RWPE1 (cell line): Measurements from ENCODE around the gene ZMYM1.
"Not testable (repeated sequence)": the region's sequence is repeated elsewhere in the genome, so short reads cannot be mapped to it uniquely, and the experiment has no call there.

Source experiments
- CTCF ChIA-PET: fragments of 350-600 bp; sonication (Branson Sonifier 250); formaldehyde crosslinking; extraction: SDS; loops from one replicate; lab custom pipeline; 2021; lab: Yijun Ruan, JAX
- POLR2A ChIA-PET: fragments of 400-600 bp; formaldehyde crosslinking; extraction: SDS; loops from one replicate; lab custom pipeline; 2020; ENCODE audit warnings: antibody characterized with exemption; ENCODE audit not compliant: low non-redundant PET; lab: Yijun Ruan, JAX
- DNase-seq: peaks from one replicate; pipeline ENCODE4 v3.0.0; 2012; ENCODE audit warnings: low spot score
- H3K27ac ChIP-seq: fragments of 450-650 bp; 2 replicates; pipeline ENCODE4 v1.5.1; 2017
- CTCF ChIP-seq: fragments of 450-650 bp; conservative IDR thresholded peaks from 2 replicates; pipeline ENCODE4 v1.5.1; 2017; ENCODE audit warnings: low read depth, mild to moderate bottlenecking

Gene ZMYM1

GRCh38 chr1:35122311-35122710, 43.1 kb downstream of the ZMYM1 start:
- DNase-seq = no peak
- CTCF ChIA-PET = interaction anchor here (0.6 kb wide), 2 partner anchors 147 to 188 kb away, joined by 3 read pairs; no protein-coding TSS in a partner anchor
- POLR2A ChIA-PET = no interaction called here
- no peak overlapping the region for H3K27ac ChIP-seq
- no peak for TF ChIP-seq CTCF

DNA sequence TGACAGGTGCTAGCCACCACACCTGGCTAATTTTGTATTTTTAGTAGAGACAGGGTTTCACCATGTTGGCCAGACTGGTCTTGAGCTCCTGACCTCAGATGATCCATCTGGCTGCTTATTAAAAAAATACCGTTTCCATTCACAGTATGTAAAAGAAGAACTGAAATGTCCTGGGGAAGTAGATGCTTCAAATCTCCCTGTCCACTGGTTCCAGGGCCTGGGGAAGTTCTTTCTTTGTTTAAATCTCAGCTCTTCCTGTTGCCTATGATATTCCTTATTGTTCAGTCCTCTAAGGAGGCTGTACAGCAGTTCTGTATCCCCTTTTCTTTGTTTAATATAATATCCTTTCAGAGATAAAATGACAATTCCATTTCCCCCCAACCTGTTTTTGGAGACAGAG, 47.4 kb downstream of the ZMYM1 start:
- CTCF ChIA-PET = interaction anchor here (0.6 kb wide), 1 partner anchor 315 kb away, joined by 6 read pairs; no protein-coding TSS in a partner anchor
- POLR2A ChIA-PET = no interaction called here
- TF ChIP-seq CTCF = no peak
- no peak for DNase-seq
- H3K27ac ChIP-seq = no peak overlapping the region

GRCh38 chr1:35129080-35129479, 49.9 kb downstream of the ZMYM1 start:
- no peak for TF ChIP-seq CTCF
- ChIA-PET POLR2A (no interaction called here), CTCF (interaction anchor here (0.7 kb wide), 1 partner anchor 231 kb away, joined by 8 read pairs; no protein-coding TSS in a partner anchor)
- no peak overlapping the region for H3K27ac ChIP-seq
- no peak for DNase-seq

- no peak overlapping the region for H3K27ac ChIP-seq
- CTCF ChIA-PET = no interaction called here
- no peak for TF ChIP-seq CTCF
- POLR2A ChIA-PET = no interaction called here
- no peak for DNase-seq
These were observed 57.6 kb downstream of the ZMYM1 start for GRCh38 chr1:35136780-35137179.

DNA sequence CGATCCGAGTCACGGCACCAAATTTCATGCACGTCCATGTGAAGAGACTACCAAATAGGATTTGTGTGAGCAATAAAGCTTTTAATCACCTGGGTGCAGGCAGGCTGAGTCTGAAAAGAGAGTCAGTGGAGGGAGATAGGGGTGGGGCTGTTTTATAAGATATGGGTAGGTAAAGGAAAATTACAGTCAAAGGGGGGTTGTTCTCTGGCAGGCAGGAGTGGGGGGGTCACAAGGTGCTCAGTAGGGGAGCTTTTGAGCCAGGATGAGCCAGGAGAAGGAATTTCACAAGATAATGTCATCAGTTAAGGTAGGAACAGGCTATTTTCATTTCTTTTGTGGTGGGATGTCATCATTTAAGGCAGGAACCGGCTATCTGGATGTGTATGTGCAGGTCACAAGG, 58.4 kb downstream of the ZMYM1 start:
- POLR2A ChIA-PET, CTCF ChIA-PET, DNase-seq, H3K27ac ChIP-seq: not testable (repeated sequence)

DNA sequence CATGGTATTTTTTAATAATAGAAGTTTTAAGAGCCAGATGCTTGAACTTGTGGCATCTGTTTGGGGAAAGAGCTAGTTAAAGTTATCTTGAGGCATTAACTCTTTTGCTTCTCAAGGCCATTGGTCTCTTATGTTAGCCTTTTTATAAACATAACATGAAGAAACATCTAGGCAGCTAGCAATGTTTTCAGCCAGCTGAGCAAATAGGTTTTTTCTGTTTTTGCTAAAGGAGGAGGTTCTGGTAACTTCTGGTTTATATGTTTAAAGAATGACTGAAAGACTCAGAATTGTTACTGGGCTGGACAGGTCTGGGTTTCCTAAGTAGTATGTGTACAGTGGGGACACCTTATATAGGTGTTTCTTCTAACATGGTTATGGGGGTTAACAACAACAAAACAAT, 63.1 kb downstream of the ZMYM1 start:
- CTCF ChIA-PET, H3K27ac ChIP-seq, DNase-seq, POLR2A ChIA-PET: not testable (repeated sequence)

DNA sequence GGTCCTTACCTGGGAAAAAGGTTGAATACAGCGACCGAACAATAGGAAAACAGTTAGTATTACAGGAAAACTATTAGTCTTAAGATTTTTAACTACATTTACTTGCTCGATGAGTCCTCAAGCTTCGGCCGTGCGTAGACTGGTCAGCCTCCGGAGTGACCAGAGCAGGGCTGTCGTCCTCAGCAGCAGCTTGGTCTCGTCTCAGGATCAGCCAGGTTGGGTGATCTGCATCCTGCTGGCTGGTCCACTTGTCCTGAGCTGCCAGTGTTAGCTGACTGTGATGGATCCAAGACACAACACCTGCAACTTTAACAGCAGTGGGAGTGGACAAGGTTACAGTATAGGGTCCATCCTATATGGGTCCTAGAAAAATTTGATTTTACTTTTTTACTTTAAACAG, 63.5 kb downstream of the ZMYM1 start:
- H3K27ac ChIP-seq, POLR2A ChIA-PET: not testable (repeated sequence)

GRCh38 chr1:35143737-35144508, 64.7 kb downstream of the ZMYM1 start:
- ChIA-PET CTCF (no interaction called here), POLR2A (no interaction called here)
- no peak for DNase-seq
- H3K27ac ChIP-seq = no peak overlapping the region
- TF ChIP-seq CTCF = no peak

More for the DNA sequence above, 63.5 kb downstream of the ZMYM1 start:
- DNase-seq, CTCF ChIA-PET: not testable (repeated sequence)

DNA sequence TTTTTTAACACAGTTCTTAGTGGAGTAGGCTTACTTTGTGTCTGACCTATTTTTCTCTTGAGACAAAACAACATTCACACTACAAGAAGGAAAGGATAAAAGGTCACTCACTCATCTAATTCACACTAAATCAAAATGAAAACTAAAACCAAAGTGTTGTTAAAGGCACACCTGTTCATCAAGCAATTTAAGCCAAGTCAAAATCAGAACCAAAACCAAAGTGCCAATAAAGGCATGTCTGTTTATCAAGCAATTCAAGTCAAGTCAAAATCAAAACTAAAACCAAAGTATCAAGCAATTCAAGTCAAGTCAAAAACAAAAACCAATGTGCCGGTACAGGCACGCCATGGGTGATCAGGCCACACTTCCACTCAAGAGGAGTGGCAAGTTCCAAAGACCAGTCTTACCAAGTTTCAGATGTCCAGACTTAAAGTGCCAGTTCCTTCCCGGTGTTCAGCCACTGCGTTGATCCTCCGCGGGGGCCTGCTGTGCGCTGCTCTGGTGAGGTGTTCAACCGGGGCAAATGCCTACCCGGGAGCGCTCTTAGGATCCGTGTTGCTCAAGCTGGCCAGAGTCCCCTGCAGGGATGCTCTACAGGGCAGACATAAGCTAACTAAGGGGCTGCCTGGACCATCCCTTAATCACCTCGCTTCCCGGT, 66.8 kb downstream of the ZMYM1 start:
- H3K27ac ChIP-seq, DNase-seq, POLR2A ChIA-PET: not testable (repeated sequence)
- CTCF ChIA-PET = interaction anchor here (0.7 kb wide), 1 partner anchor 117 kb away, joined by 5 read pairs; no protein-coding TSS in a partner anchor
